Astrocyte of the spinal cord (primary cell): ENCODE results near the gene CD200.

Experiments
- DNase-seq: peaks from one replicate; pipeline ENCODE4 v3.0.0; 2011; ENCODE audit warnings: low read depth, low spot score
- H3K4me3 ChIP-seq: 2 replicates; pipeline ENCODE4 v1.5.1; 2011; ENCODE audit warnings: low read depth, mild to moderate bottlenecking, low read length, moderate library complexity
- CTCF ChIP-seq: IDR thresholded peaks from 2 replicates; pipeline ENCODE4 v1.5.1; 2012; ENCODE audit warnings: low read depth, mild to moderate bottlenecking, low read length, inconsistent platforms
- in situ Hi-C: cut with HindIII; loops from 2 replicates; pipeline ENCODE4 v1.10.0; 2017; ENCODE audit warnings: low sequenced_read_pairs

CD200 gene

DNA sequence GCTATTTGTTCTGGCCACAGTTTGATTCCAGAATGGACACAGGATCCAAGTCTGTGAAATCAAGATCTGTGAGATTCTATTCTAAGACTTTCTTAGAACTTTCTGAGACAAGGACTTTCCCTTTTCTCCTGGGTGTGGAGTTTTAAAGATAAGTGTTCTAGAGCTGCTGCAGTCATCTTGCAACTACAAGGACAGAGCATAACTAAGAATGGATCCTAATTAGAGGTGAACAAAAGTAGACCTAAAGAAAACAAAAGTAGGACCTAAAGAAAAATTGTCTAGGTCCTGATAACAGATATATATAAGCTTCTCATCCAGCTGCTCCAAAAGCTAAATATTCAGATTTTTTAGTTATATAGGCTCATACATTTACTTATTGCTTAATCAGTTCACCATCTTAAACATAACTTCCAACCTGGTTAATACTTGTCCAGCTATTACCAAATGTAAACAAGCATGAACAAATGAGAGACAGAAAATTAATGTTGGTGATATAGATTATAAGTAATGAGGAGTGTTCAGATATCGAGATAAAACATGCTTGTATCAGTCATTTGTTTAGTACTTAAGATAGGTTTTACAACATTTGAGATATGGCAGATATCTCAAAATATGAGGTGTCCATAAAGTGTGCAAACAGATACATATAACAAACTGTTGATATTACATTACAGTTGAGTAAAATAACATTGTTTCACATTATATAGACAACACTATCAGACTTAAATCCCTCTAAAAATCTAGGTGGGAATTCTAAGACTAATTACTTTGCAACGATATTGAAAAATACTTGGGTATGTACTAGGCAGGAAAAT is 75.1 kb downstream of the CD200 start:
- in situ Hi-C loops, result no loop called here
- H3K4me3 ChIP-seq, result no peak overlapping the region
- no peak for TF ChIP-seq CTCF
- DNase-seq, result no peak

GRCh38 chr3:112409041-112409440 is 76.1 kb downstream of the CD200 start:
- in situ Hi-C loops, result no loop called here
- TF ChIP-seq CTCF, result no peak
- no peak for DNase-seq
- no peak overlapping the region for H3K4me3 ChIP-seq

GRCh38 chr3:112411425-112411824 is 78.5 kb downstream of the CD200 start:
- no peak overlapping the region for H3K4me3 ChIP-seq
- no peak for TF ChIP-seq CTCF
- in situ Hi-C loops, result no loop called here
- no peak for DNase-seq
